GM21619 (cell line): Measurements from ENCODE around the gene SCARF2.

ENCODE experiments used
- ATAC-seq: cut with Tn5 transposase; IDR thresholded peaks from one replicate; pipeline ENCODE4 v1.9.1; 2021; ENCODE audit not compliant: unreplicated experiment

SCARF2 gene

DNA sequence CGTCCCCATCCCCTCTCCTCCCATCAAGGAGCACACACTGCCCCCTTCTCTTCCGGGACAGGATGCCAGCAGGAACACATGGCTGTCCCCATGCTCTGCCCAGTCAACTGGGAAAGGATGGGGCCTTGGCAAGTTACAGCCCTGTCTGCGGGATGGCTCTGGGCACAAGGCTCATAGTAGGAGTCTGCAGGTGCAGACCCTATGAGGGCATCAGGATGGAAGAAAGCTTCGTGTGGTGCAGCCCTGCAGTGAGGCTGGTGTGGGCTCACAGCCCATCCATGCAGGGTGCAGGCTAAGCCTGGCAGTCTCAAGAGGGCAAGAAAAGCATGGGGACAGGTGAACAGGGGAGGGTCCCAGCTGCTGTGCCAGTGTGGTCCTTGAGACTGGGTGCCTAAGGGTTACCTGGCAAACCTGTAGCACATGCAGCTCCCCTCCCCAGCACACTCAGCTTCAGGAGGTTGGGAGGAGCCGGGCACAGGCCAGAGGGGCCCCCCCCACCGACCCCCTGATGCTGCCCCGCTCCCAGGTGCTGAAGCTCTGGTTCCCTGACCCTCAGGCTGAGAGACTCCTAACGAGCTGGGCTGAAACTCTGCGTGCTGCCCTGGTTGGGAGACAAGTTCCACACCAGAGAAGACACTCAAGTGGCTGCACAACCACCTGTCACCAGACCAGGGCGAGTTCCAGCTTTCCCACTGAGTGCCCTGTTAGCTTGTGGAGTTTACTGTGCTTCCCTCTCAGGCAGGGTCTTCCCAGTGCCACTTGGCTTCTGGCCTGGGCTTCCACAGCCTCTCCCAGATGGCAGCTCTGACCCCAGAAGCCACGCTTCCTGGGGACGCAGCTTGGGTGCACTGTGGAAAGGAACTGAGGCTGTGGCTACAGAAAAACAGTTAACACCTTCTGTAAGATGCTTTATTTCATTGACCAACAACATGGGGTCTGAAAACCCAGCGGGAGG lies 3.3 kb upstream of the SCARF2 start:
- no peak for ATAC-seq

DNA sequence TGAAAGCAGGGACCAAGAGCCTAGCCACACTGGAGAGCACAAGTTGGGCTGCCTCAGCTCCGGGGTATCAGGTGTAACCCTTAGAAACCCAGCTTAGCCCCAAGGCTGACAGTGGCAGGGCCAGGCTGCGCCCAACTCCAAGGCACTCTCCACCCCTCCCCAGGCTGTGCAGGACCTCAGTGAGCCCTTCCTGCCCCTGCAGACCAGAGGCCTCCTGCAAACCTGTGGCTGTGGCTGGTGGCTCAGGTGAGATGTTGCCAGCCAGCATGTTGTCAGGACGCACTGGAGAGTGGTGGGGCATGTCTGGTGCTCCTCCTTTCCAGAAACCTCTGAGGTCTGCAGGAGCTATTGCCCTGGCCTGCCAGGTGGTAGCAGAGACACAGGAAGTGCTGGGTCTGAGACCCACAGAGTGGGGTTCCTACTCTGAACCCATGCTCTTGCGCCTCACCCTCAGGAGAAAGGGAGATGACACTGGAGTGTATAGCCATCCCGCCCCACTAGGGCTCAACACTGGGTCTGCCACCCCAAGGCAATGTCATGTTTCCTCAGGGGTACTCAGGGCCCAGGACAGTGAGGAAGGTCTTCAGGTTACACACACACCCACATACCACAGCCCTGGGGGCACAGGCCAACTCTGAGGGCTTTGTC lies 2.4 kb upstream of the SCARF2 start:
- ATAC-seq: no peak

- no peak for ATAC-seq
These were observed 1.9 kb upstream of the SCARF2 start for GRCh38 chr22:20439556-20439927.

- ATAC-seq: no peak
These were observed 1.3 kb upstream of the SCARF2 start for GRCh38 chr22:20438678-20439492.

DNA sequence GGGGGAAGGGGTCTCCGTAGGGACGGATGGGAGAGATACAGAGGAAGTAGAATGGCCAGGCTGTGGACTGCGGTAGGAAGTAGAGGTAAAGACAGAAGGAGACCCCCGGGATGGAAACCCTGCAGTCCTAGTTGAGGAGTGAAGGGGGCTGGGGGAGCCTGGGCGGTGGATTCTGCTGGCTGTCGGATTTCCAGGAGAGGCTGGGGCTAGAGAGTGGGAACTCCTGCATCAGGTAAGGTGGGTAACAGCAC lies 727 bp upstream of the SCARF2 start:
- no peak for ATAC-seq

DNA sequence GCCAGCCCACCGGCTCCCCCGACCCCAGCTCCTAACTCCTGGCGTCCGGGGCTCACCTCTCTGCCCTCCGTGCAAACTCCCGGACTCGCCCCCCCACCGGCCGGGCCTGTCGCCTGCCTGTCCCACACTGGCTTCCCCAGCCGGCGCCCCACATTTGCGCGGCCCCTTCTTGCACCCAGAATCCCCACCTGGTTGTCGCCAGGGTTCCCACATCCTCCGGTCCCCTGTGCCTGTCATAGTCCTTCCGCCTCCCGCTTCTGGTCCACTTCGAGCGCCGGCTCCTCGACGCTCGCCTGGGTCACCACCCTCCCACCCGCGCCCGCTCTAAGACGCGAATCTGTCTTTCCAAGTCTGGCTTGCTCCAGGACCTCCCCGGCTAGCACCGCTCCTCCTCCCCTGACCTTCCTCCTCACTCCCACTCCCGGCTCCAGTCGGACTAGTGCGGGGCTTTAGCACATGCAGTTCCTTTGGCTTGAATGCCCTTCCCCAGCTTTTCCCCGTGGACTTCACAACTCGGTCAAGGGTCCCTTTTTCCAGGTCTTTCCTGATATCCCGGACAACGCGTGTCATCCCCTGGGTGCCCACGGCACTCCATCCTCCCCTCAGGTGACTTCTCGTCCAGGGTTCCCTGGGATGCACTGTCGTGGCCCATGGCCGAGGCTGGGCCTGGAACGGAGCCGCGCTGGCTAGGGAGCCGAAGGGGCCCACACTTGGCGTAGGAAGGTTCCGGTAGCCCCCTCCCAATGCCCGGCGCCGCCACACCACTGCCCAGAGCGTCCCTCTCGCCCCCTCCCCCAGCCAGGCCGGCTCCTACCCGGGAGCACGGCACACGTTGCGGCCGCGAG lies 635 bp downstream of the SCARF2 start:
- ATAC-seq: no peak

DNA sequence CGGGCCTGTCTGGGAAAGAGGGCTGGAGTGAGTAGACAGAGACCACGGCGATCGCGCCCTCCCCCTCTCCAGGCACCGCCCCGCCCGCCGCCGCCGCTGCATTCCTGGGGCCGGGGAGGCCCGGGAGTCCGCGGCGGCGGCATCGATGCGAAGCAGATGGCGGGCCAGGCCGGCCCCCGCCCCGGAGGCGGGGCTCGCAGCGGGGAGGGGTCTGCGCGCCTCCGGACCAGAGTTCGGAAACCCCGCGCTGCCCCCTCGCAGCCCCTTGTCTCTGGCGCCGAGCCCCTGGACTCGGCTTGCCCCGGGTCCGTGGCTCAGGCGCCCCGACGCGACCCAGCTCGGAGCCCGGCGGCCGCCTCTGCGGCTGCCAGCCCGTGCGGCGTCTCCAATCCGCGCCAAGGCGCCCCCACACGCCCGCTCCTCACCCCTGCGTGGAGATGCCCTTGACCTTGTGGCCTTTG lies 1.3 kb downstream of the SCARF2 start:
- no peak for ATAC-seq

DNA sequence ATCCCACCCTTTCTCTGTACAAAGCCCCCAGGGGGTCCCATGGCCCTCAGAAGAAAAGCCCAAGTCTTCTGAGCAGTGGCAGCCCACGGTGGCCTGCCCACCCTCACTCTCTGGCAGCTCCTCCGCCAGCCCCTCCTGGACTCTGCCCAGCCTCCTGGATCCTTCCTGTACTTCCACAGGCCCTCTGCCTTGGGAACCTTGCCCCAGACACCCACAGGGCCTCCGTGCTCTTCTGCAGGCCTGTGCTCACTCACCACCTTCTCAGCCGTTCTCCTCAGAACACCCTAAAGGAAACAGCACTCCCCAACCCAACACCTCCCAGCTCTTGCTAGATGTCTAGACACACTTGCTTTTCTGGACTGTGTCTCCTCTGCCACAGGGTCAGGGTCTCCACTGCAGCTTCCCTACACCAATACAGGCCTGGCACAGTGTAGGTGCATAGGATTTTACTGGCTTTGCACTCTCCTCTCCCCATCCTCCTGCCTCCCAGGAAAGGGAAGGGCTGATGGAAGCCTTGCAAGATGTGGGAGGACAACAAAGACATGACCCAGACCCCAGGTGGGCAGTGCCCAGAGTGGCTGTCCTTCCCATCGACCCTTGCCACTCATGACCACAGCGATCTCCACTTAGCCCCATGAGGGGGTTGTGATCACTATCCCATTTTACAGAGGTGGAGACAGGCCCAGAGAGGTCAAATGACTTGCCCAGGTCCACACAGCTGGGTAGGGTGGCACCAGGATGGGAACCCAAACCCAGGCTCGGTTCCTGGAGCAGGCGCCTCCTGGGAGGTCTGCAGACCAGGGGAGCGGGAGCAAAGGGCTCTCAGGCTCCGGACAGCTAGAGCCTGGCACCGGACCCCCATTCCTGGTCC lies 2.0 kb downstream of the SCARF2 start:
- ATAC-seq: no peak

GRCh38 chr22:20434773-20435172 lies 2.9 kb downstream of the SCARF2 start:
- no peak for ATAC-seq

- no peak for ATAC-seq
These were observed 3.3 kb downstream of the SCARF2 start for GRCh38 chr22:20434264-20434751.

- no peak for ATAC-seq
These were observed 3.9 kb downstream of the SCARF2 start for GRCh38 chr22:20433686-20434241.

- no peak for ATAC-seq
These were observed 4.4 kb downstream of the SCARF2 start for GRCh38 chr22:20433191-20433590.

GRCh38 chr22:20432244-20432686 lies 5.4 kb downstream of the SCARF2 start:
- no peak for ATAC-seq

DNA sequence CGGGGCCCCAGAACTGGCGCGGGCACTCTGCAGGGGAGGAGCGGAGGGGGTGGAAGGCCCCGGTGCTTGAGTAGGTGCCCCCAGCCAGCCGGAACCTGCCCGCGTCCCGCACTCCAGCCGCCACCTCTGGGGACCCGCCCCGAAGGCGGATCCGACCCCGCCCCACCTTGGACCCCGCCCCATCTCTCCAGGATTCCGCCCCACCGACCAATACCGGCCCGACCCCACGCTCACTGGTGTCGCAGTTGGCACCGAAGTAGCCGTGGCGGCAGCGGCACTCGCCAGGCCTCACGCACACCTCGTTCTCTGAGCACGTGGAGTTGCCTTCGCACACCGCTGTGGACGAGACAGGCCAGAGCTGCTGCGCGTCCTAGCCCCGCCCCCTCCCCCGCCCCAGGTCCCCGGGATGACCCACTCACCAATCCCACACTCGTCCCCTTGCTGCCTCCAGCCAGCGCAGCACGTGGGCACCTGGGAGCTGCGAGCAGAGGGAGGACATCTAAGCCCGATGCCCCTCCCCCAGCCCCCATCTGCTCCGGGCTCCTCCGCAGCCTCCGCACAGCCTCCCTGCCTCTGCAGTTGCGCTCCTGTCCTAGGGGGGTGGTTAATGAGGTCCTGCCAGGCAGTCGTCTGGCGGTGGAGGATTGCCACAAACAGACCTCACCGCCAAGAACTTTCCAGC lies 6.0 kb downstream of the SCARF2 start:
- no peak for ATAC-seq

DNA sequence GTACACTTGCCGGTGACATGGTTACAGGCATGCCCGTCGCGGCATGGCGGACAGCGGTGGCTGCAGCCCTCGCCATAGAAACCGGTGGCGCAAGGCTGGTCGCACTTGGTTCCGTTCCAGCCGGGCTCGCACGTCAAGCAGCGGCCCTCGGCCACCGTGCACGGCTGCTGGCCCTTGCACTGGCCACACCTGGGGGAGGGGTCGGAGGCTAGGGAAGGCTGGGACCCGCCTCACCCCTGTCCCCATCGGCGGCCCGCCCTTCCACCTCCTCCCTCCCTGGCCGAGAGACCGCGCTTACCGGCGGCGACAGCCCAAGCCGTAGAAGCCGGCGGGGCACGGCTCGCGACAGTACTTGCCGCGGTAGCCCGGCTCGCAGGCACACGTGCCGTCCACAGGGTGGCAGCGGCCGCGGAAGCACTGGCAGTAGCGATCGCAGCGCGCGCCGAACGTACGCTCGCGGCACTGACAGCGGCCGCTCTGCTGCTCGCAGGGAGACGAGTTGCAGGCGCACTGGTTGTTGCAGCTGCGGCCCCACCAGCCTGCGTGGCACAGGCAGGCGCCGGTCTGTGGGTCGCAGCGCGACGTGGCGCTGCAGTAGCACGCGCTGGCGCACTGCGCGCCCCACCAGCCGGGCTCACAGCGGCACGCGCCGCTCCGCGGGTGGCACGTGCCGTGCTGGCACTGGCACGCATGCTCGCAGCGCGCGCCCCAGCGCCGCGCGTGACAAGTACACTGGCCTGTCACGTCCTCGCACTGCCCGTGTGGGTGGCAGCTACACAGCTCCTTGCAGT lies 6.7 kb downstream of the SCARF2 start:
- no peak for ATAC-seq

- ATAC-seq: no peak
These were observed 7.4 kb downstream of the SCARF2 start for GRCh38 chr22:20430101-20430719.

- ATAC-seq: no peak
These were observed 8.1 kb downstream of the SCARF2 start for GRCh38 chr22:20429254-20430100.
